Measurements from ENCODE around the gene POLDIP3.
"Not testable (repeated sequence)": the region's sequence is repeated elsewhere in the genome, so short reads cannot be mapped to it uniquely, and the experiment has no call there.

Gene POLDIP3

DNA sequence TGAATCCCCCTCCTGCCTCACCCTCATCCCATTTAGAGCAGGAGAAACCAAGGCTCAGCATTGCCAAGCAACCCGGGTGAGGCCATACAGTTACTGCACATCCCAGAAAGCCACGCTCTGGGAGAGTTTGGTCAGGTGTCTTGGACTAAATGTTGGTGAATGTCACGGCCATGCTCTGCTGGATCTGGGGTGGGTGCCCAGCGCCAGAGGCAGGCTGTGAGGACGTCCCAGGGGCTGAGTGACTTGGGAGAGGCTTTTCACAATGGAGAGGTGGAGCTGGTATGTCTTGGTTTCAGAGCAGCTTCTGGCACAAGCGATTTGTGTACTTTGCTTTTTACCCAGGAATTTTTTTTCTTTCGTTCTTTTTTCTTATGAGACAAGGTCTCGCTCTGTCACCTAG is 54.3 kb downstream of the POLDIP3 start:
- DNase-seq (ENCODE audit: low read depth, low spot score), result no peak

GRCh38 chr22:42553475-42554361 is 61.0 kb downstream of the POLDIP3 start, which contains the start of gene SERHL2:
SERHL2 (plus strand) TSS chr22:42553956; CDS start chr22:42554021, 65 bp downstream.
- DNase-seq (ENCODE audit: low read depth, low spot score), result no peak

GRCh38 chr22:42552294-42552647 is 62.4 kb downstream of the POLDIP3 start:
- DNase-seq (ENCODE audit: low read depth, low spot score), result not testable (repeated sequence)

DNA sequence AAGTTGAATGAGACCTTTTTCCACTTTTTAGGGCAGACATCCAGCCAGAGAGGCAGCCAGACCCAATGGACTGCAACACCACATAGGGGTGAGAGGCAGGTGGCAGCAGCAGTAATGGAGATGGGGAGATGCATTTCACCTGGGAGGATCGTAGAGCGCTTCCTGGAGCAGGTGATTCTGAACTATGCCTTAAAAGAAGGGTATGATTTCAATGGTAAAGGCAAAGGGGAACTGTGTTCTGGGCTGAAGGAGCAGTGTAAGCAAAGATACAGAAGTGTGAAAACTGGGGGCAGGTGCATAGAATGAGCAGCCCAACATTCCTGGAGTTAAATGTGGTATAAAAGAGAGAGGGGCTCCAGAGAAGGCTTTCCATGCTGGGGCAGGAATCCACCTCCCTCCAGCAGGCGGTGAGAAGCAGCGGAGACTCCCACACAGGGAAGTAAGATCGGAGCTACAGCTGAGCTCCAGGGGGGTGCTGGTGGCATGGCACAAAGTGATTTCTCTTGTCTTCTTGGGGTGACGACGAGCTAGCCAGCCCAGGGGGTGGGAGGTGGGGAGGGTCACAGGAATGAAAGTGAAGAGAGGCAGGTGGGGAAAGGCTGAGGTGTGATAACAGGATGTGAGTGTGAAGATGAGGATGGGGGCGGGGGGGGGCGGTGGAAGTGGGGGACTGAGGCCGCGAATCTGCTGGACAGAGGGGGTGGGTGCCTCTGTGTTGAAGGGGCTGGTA is 65.2 kb downstream of the POLDIP3 start:
- no peak for DNase-seq (ENCODE audit: low read depth, low spot score)

DNA sequence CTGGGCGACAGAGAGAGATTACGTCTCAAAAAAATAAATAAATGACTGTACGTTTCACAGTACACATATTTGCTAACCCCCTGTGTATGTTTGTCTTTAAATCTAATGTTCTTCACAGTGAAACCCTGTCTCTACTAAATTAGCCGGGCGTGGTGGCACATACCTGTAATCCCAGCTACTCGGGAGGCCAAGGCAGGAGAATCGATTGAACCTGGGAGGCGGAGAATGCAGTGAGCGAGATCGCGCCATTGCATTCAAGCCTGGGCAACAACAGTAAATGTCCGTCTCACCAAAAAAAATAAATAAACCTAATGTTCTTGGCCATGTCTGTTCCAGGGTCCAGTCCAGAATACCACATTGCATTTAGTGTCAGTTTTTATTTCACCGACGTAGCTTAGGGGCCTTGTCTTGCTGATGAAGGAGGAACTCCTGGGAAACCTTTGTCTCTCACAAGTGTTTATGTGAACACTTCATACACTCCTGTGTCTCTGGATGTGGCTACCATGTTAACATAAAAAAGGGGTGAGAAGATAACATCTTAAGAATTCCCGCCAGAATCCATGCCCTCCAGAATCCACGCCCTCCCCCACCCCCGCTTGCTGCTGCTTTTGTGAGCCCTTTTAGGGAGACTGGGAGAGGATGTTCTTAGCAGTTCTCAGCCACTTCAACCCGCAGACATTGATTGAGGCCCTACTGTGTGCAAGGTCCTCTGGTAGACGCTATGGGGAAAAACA is 65.9 kb downstream of the POLDIP3 start:
- no peak for DNase-seq (ENCODE audit: low read depth, low spot score)

GRCh38 chr22:42548126-42548525 is 66.6 kb downstream of the POLDIP3 start:
- DNase-seq (ENCODE audit: low read depth, low spot score), result not testable (repeated sequence)

DNA sequence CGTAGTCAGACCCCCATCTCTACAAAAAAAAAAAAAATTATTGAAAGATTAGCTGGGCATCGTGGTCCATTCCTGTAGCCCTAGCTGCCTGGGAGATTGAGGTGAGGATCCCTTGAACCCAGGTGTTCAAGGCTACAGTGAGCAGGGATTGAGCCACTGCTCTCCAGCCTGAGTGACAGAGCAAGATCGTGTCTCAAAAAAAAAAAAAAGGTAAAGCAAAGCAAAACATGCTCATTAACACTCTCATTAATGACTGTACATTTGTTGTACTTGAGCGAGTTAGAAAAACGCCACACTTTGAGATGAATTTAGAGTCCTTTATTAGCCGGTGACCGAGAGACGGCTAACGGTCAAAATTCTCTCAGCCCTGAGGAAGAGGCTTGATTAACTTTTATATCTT is 67.1 kb downstream of the POLDIP3 start:
- no peak for DNase-seq (ENCODE audit: low read depth, low spot score)

GRCh38 chr22:42544686-42545085 is 70.0 kb downstream of the POLDIP3 start:
- DNase-seq (ENCODE audit: low read depth, low spot score), result no peak

DNA sequence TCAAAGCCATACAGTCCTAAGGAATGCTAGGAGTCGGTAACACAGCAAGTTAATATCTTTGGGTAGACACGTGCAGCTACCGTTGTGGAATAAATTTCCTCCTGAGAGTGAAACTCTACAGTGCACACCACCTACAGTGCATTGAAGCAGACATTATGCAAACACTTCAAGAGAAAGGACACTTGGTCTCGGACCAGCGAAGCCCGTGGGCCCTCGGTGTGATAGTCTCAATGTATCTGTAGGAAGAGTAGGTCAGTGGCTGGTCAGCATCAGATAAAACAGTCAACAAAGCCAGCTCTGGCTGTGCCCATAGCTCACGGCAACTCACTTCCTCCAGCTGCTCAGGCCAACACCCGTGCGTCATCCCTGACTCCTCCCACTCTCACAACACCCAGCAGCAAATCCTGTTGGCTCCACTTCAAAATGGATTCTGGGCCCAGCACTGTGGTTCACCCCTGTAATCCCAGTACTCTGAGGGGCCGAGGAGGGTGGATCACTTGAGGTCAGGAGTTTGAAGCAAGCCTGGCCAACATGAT is 75.4 kb downstream of the POLDIP3 start:
- DNase-seq (ENCODE audit: low read depth, low spot score), result not testable (repeated sequence)

DNA sequence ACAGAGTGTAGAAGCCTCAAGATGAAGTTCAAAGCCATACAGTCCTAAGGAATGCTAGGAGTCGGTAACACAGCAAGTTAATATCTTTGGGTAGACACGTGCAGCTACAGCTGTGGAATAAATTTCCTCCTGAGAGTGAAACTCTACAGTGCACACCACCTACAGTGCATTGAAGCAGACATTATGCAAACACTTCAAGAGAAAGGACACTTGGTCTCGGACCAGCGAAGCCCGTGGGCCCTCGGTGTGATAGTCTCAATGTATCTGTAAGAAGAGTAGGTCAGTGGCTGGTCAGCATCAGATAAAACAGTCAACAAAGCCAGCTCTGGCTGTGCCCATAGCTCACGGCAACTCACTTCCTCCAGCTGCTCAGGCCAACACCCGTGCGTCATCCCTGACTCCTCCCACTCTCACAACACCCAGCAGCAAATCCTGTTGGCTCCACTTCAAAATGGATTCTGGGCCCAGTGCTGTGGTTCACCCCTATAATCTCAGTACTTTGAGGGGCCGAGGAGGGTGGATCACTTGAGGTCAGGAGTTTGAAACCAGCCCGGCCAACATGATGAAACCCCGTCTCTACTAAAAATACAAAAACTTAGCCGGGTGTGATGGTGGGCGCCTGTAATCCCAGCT is 77.4 kb downstream of the POLDIP3 start:
- not testable (repeated sequence) for DNase-seq (ENCODE audit: low read depth, low spot score)

GRCh38 chr22:42536634-42537033 is 78.0 kb downstream of the POLDIP3 start:
- DNase-seq (ENCODE audit: low read depth, low spot score), result not testable (repeated sequence)

- DNase-seq (ENCODE audit: low read depth, low spot score), result no peak
Observed at GRCh38 chr22:42536166-42536565, 78.5 kb downstream of the POLDIP3 start.

- not testable (repeated sequence) for DNase-seq (ENCODE audit: low read depth, low spot score)
Observed at GRCh38 chr22:42535082-42535731, 79.5 kb downstream of the POLDIP3 start.

Measured in iPS DF 19.7 (cell line).